Mesenteric fat pad (tissue), 1 donor: ENCODE measurements around the gene NT5DC1. TPM values are rescaled to one million over a fixed set of nuclear protein-coding genes. Genes with fewer than 3 reads are reported as not detected.

Experiments used
- DNase-seq: peaks from one replicate; pipeline ENCODE4 v3.0.0-alpha.2; 2020; ENCODE audit warnings: low spot score
- total RNA-seq: library from RNA; stranded (reverse); fragmentation: NEBNext Ultra II Directional; extraction: Animal tissue kit (Norgen Biotek cat#: 25700); gene quantifications from one replicate; pipeline ENCODE4 v1.2.1, GENCODE V29; 2021
- donor health status: DM: yes; HTN: yes; CAD: no.

Gene NT5DC1
- total RNA-seq, 1 donor from 2014 or later = 38.4 TPM

- no peak for DNase-seq
These were observed 89.9 kb downstream of the NT5DC1 start for GRCh38 chr6:116190550-116190949.

- no peak for DNase-seq
These were observed 91.2 kb downstream of the NT5DC1 start for GRCh38 chr6:116191881-116192280.

- no peak for DNase-seq
These were observed 92.1 kb downstream of the NT5DC1 start for GRCh38 chr6:116192786-116193185.

- no peak for DNase-seq
These were observed 96.2 kb downstream of the NT5DC1 start for GRCh38 chr6:116196841-116197240.

GRCh38 chr6:116200619-116201249 lies 100.1 kb downstream of the NT5DC1 start:
- DNase-seq = no peak

GRCh38 chr6:116201538-116201937 lies 100.9 kb downstream of the NT5DC1 start:
- no peak for DNase-seq

GRCh38 chr6:116205281-116205680 lies 104.6 kb downstream of the NT5DC1 start:
- DNase-seq = no peak

- DNase-seq = no peak
These were observed 105.7 kb downstream of the NT5DC1 start for GRCh38 chr6:116206231-116206903.

GRCh38 chr6:116208056-116208785 lies 107.6 kb downstream of the NT5DC1 start:
- no peak for DNase-seq

- no peak for DNase-seq
These were observed 109.7 kb downstream of the NT5DC1 start for GRCh38 chr6:116210316-116210715.

GRCh38 chr6:116210750-116211425 lies 110.2 kb downstream of the NT5DC1 start:
- no peak for DNase-seq

GRCh38 chr6:116214681-116215080 lies 114.0 kb downstream of the NT5DC1 start:
- no peak for DNase-seq

GRCh38 chr6:116215414-116215813 lies 114.8 kb downstream of the NT5DC1 start:
- no peak for DNase-seq

- DNase-seq = no peak
These were observed 116.4 kb downstream of the NT5DC1 start for GRCh38 chr6:116217069-116217468.

- no peak for DNase-seq
These were observed 117.5 kb downstream of the NT5DC1 start for GRCh38 chr6:116218172-116218633.

GRCh38 chr6:116218866-116219265 lies 118.2 kb downstream of the NT5DC1 start:
- DNase-seq = no peak

- no peak for DNase-seq
These were observed 120.4 kb downstream of the NT5DC1 start for GRCh38 chr6:116221067-116221466.

GRCh38 chr6:116221911-116222310 lies 121.3 kb downstream of the NT5DC1 start:
- DNase-seq = no peak

GRCh38 chr6:116223355-116223754 lies 122.7 kb downstream of the NT5DC1 start:
- DNase-seq = no peak

GRCh38 chr6:116229287-116229913 lies 128.7 kb downstream of the NT5DC1 start:
- peak; percentile 92 for DNase-seq

GRCh38 chr6:116234689-116235088 lies 134.0 kb downstream of the NT5DC1 start:
- no peak for DNase-seq
